Astrocyte of the spinal cord (primary cell): ENCODE data around the gene POLR1D.

Experiments
- DNase-seq: peaks from one replicate; pipeline ENCODE4 v3.0.0; 2011; ENCODE audit warnings: low read depth, low spot score
- H3K4me3 ChIP-seq: 2 replicates; pipeline ENCODE4 v1.5.1; 2011; ENCODE audit warnings: low read depth, mild to moderate bottlenecking, low read length, moderate library complexity
- CTCF ChIP-seq: IDR thresholded peaks from 2 replicates; pipeline ENCODE4 v1.5.1; 2012; ENCODE audit warnings: low read depth, mild to moderate bottlenecking, low read length, inconsistent platforms
- in situ Hi-C: cut with HindIII; loops from 2 replicates; pipeline ENCODE4 v1.10.0; 2017; ENCODE audit warnings: low sequenced_read_pairs

Gene POLR1D

DNA sequence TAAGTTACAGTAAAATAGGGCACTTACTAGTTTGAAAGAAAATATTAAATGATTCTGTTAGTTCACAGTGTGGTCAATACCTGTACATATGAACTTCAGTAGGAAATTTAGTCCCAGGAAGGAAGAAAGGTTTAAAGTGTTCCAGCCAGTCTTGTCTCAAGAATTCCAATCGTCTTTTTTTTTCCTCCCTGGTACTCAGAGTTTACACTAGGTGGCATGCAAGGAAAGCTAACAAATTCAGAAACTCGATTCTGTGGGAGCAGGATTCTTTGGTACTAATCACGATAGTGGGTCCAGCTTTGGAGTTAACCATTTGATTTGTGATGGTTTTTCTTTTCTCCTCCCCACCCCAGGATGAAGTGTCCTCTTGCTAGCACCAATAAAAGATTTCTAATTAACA is 43.6 kb downstream of the POLR1D start:
- H3K4me3 ChIP-seq, result no peak overlapping the region
- no peak for TF ChIP-seq CTCF
- no peak for DNase-seq
- in situ Hi-C loops, result no loop called here

DNA sequence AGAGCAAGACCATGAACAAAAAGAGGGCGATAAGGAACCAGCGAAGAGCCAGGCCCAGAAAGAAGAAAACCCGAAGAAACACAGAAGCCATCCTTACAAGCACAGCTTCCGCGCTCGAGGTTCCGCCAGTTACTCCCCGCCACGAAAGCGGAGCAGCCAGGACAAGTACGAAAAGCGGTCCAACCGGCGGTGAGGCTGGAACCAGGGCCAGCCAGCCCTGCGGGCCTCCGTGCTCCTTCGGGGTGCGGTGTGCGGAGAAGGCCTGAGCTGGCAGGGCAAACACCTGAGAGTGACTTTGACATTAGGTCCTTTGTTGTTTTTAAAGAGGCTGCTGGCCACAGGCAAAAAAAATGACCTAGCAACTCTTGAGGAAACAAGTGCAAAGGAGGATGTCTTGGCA is 44.1 kb downstream of the POLR1D start:
- no peak for TF ChIP-seq CTCF
- H3K4me3 ChIP-seq, result no peak overlapping the region
- in situ Hi-C loops, result no loop called here
- no peak for DNase-seq

- in situ Hi-C loops, result no loop called here
- DNase-seq, result no peak
- H3K4me3 ChIP-seq, result no peak overlapping the region
- TF ChIP-seq CTCF, result no peak
Observed at GRCh38 chr13:27666951-27667350, 45.3 kb downstream of the POLR1D start.

- TF ChIP-seq CTCF, result no peak
- in situ Hi-C loops, result no loop called here
- H3K4me3 ChIP-seq, result no peak overlapping the region
- DNase-seq, result no peak
Observed at GRCh38 chr13:27667946-27668345, 46.3 kb downstream of the POLR1D start.

- no peak for TF ChIP-seq CTCF
- H3K4me3 ChIP-seq, result no peak overlapping the region
- in situ Hi-C loops, result no loop called here
- no peak for DNase-seq
Observed at GRCh38 chr13:27670861-27671260, 49.2 kb downstream of the POLR1D start.

DNA sequence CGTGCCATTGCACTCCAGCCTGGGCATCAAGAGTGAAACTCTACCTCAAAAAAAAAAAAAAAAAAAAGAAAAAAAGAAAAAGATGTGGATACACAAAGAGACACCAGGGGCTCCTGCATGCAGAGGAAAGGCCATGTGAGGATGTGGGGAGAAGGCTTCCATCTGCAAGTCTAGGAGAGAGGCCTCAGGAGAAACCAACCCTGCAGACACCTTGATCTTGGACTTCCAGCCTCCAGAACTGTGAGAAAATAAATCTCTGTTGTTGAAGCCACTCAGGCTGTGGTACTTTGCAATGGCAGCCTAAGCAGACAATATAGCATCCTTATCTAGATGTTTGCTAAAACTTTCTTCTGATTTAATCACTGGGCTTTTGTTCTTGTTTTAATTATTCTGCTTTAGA is 50.3 kb downstream of the POLR1D start:
- no peak overlapping the region for H3K4me3 ChIP-seq
- DNase-seq, result no peak
- in situ Hi-C loops, result no loop called here

More for the DNA sequence above, 50.3 kb downstream of the POLR1D start:
- TF ChIP-seq CTCF, result no peak
